ENCODE measurements around the gene CD6.

- TF ChIP-seq EP300 (IDR thresholded peaks at IDR 0.05), result no peak
- no peak for TF ChIP-seq CTCF (IDR thresholded peaks at IDR 0.05)
Observed at GRCh38 chr11:61012737-61013215, 41.3 kb downstream of the CD6 start.

Data from ovary (tissue), 3 donors.